ENCODE results near the gene PHGDH.

GRCh38 chr1:119679223-119679622, 32.5 kb upstream of the PHGDH start:
- TF ChIP-seq CTCF (IDR thresholded peaks at IDR 0.05; ENCODE audit: insufficient read depth, low read length) = no peak
- no peak for TF ChIP-seq REST (IDR thresholded peaks at IDR 0.05; ENCODE audit: insufficient replicate concordance, low read depth)
- TF ChIP-seq GABPA (IDR thresholded peaks at IDR 0.05; ENCODE audit: low read depth) = no peak
- TF ChIP-seq POLR2AphosphoS5 (IDR thresholded peaks at IDR 0.05; ENCODE audit: low read depth) = no peak
- no peak for TF ChIP-seq SPI1 (IDR thresholded peaks at IDR 0.05; ENCODE audit: borderline replicate concordance, low read depth)

Measured in HL-60 (cell line).